GM12801 (cell line): ENCODE measurements around the gene ZNF326.

Experiments used
- CTCF ChIP-seq: IDR thresholded peaks from one replicate; pipeline ENCODE4 v1.5.1; 2011; ENCODE audit warnings: control low read depth; ENCODE audit not compliant: insufficient read length; ENCODE audit errors: extremely low read depth

The ZNF326 gene

GRCh38 chr1:90083995-90084394, 89.1 kb downstream of the ZNF326 start:
- no peak for TF ChIP-seq CTCF
